GM23338 (cell line): ENCODE data around the gene SPG7. TPM values are rescaled to one million over a fixed set of nuclear protein-coding genes. Genes with fewer than 3 reads are reported as not detected.

Experiments
- ATAC-seq: fragments of 200-7000 bp; cut with Tn5 transposase; 3 replicates; pipeline ENCODE4 v1.9.1; 2020
- DNase-seq: peaks from one replicate; pipeline ENCODE4 v3.0.0-alpha.2; 2015; ENCODE audit warnings: low spot score
- H2AFZ ChIP-seq: fragments of 200-600 bp; sonication (generic); 2 replicates; pipeline ENCODE4 v1.8.0; 2016; ENCODE audit warnings: antibody characterized with exemption, mild to moderate bottlenecking, moderate library complexity
- H3F3A ChIP-seq: fragments of 200-600 bp; sonication (generic); replicated peaks from 2 replicates; pipeline ENCODE4 v1.8.0; 2017; ENCODE audit warnings: antibody characterized with exemption, mixed run types, low read depth
- H3K27ac ChIP-seq: fragments of 200-600 bp; sonication (generic); 2 replicates; pipeline ENCODE4 v1.6.1; 2016; ENCODE audit warnings: low read depth
- H3K27me3 ChIP-seq: fragments of 200-600 bp; sonication (generic); 2 replicates; pipeline ENCODE4 v1.8.0; 2016; ENCODE audit warnings: mild to moderate bottlenecking, mixed run types, moderate library complexity; ENCODE audit not compliant: insufficient read depth
- H3K36me3 ChIP-seq: fragments of 200-600 bp; sonication (generic); 2 replicates; pipeline ENCODE4 v1.8.0; 2016; ENCODE audit warnings: mild to moderate bottlenecking; ENCODE audit not compliant: insufficient read depth
- H3K4me1 ChIP-seq: fragments of 200-600 bp; sonication (generic); 2 replicates; pipeline ENCODE4 v1.8.0; 2016; ENCODE audit warnings: mild to moderate bottlenecking, moderate library complexity; ENCODE audit not compliant: insufficient read depth
- H3K4me2 ChIP-seq: fragments of 200-600 bp; sonication (generic); 2 replicates; pipeline ENCODE4 v1.7.1; 2017; ENCODE audit warnings: mixed run types
- H3K4me3 ChIP-seq: fragments of 200-600 bp; sonication (generic); 2 replicates; pipeline ENCODE4 v1.6.1; 2016; ENCODE audit warnings: mixed run types
- H3K79me2 ChIP-seq: fragments of 200-600 bp; sonication (generic); replicated peaks from 2 replicates; pipeline ENCODE4 v1.8.0; 2017; ENCODE audit warnings: mild to moderate bottlenecking; ENCODE audit not compliant: insufficient read depth
- H3K9me2 ChIP-seq: fragments of 200-600 bp; sonication (generic); 2 replicates; pipeline ENCODE4 v1.8.0; 2017; ENCODE audit not compliant: insufficient read depth
- H4K20me1 ChIP-seq: fragments of 200-600 bp; sonication (generic); replicated peaks from 2 replicates; pipeline ENCODE4 v1.8.0; 2017; ENCODE audit warnings: mild to moderate bottlenecking; ENCODE audit not compliant: insufficient read depth
- H3K27ac Mint-ChIP-seq: 2 replicates; pipeline ENCODE4 v1.8.0; 2020; ENCODE audit warnings: inconsistent platforms, mild to moderate bottlenecking, moderate library complexity, mixed read lengths
- H3K27me3 Mint-ChIP-seq: 3 replicates; pipeline ENCODE4 v1.8.0; 2022; ENCODE audit warnings: low read depth, mild to moderate bottlenecking, moderate library complexity, mixed read lengths, inconsistent platforms; ENCODE audit not compliant: insufficient read depth, poor library complexity
- H3K36me3 Mint-ChIP-seq: 3 replicates; pipeline ENCODE4 v1.8.0; 2021; ENCODE audit warnings: low read depth, mild to moderate bottlenecking, inconsistent platforms, moderate library complexity, mixed read lengths
- H3K4me1 Mint-ChIP-seq: 3 replicates; pipeline ENCODE4 v1.8.0; 2020; ENCODE audit warnings: mild to moderate bottlenecking, inconsistent platforms, mixed read lengths
- H3K4me3 Mint-ChIP-seq: 3 replicates; pipeline ENCODE4 v1.8.0; 2021; ENCODE audit warnings: moderate library complexity, mild to moderate bottlenecking, inconsistent platforms, mixed read lengths
- H3K9me3 Mint-ChIP-seq: 3 replicates; pipeline ENCODE4 v1.8.0; 2020; ENCODE audit warnings: moderate library complexity, mild to moderate bottlenecking, inconsistent platforms, mixed read lengths
- CREB1 ChIP-seq: fragments of 250-450 bp; sonication (Bioruptor Pico); IDR thresholded peaks from 2 replicates; pipeline ENCODE4 v1.5.0; 2020; ENCODE audit warnings: low read depth, mild to moderate bottlenecking, moderate library complexity
- CTCF ChIP-seq, 2 experiments: fragments of 200-600 bp in 1 of 2; sonication (generic) in 1 of 2; conservative IDR thresholded peaks; 2 replicates each; pipeline versions ENCODE4 v1.5.1 to v1.6.1; 2016 to 2017; ENCODE audit warnings: antibody characterized with exemption in 2 of 2, low read depth in 2 of 2, mild to moderate bottlenecking in 2 of 2, moderate library complexity in 1 of 2
- ETS1 ChIP-seq: IDR thresholded peaks from 2 replicates; pipeline ENCODE4 v1.6.1; 2016; ENCODE audit warnings: antibody characterized with exemption
- EZH2phosphoT487 ChIP-seq: fragments of 200-600 bp; sonication (generic); IDR thresholded peaks from one replicate; pipeline ENCODE4 v1.8.1; 2018; ENCODE audit warnings: antibody characterized with exemption; ENCODE audit not compliant: unreplicated experiment
- JUNB ChIP-seq: IDR thresholded peaks from one replicate; pipeline ENCODE4 v1.6.1; 2016; ENCODE audit warnings: antibody characterized with exemption; ENCODE audit not compliant: unreplicated experiment
- NANOG ChIP-seq: IDR thresholded peaks from 2 replicates; pipeline ENCODE4 v1.6.1; 2016; ENCODE audit warnings: antibody characterized with exemption, borderline replicate concordance
- POLR2AphosphoS5 ChIP-seq: IDR thresholded peaks from 2 replicates; pipeline ENCODE4 v1.6.1; 2016; ENCODE audit warnings: antibody characterized with exemption, low read depth
- REST ChIP-seq: IDR thresholded peaks from one replicate; pipeline ENCODE4 v1.6.1; 2018; ENCODE audit warnings: antibody characterized with exemption; ENCODE audit not compliant: unreplicated experiment
- STAT1 ChIP-seq: IDR thresholded peaks from one replicate; pipeline ENCODE4 v1.6.1; 2016; ENCODE audit warnings: antibody characterized with exemption; ENCODE audit not compliant: unreplicated experiment
- ZNF114 ChIP-seq: fragments of 250-450 bp; sonication (Bioruptor Pico); IDR thresholded peaks from 2 replicates; pipeline ENCODE4 v1.5.0; 2020; ENCODE audit warnings: mild to moderate bottlenecking, moderate library complexity
- ZNF331 ChIP-seq: fragments of 250-450 bp; sonication (Bioruptor Pico); IDR thresholded peaks from 2 replicates; pipeline ENCODE4 v1.5.0; 2020; ENCODE audit warnings: low read depth, mild to moderate bottlenecking, moderate library complexity
- polyA plus RNA-seq: library from polyadenylated mRNA; unstranded; fragments of >200 nt; fragmentation: Nextera tagmentation; extraction: Ambion mirVana; gene quantifications from 2 replicates; pipeline ENCODE4 v1.2.1, GENCODE V29; 2016
- total RNA-seq: library from RNA; depleted of rRNA; stranded (reverse); fragments of >200 nt; shearing (Covaris generic); gene quantifications from 2 replicates; pipeline ENCODE4 v1.2.3, GENCODE V29; 2014

The SPG7 gene
- total and polyA plus RNA-seq, 2 experiments from 2014 or later = 77.1 to 267 TPM

- TF ChIP-seq REST (no peak), POLR2AphosphoS5 (no peak), CTCF (conservative IDR thresholded peaks at IDR 0.05; ENCODE audit: low read depth in 2 of 2) (no peak), STAT1 (no peak), NANOG (no peak), JUNB (no peak), ZNF331 (CRISPR knock-in tag) (no peak), CREB1 (CRISPR knock-in tag) (no peak), ZNF114 (no peak), ETS1 (no peak), EZH2phosphoT487 (no peak)
These were observed 2.1 kb upstream of the SPG7 start (continued) for GRCh38 chr16:89506113-89506504.

- Mint-ChIP-seq H3K9me3 (no peaks in the 10 kb centered on the region), H3K4me1 (peaks cover 4% of the 10 kb centered on the region; the same call in 2 of the 3 replicates), H3K27ac (no peak overlapping the region), H3K36me3 (peaks cover 11% of the 10 kb centered on the region), H3K27me3 (peaks cover 11% of the 10 kb centered on the region), H3K4me3 (peak overlapping the region; percentile 70)
- Histone ChIP-seq H3K9me2 (no peaks in the 10 kb centered on the region), H3K79me2 (peaks cover 25% of the 10 kb centered on the region), H3F3A (peaks cover 12% of the 10 kb centered on the region; the same call in 1 of the 2 replicates), H3K27ac (no peak overlapping the region), H3K27me3 (peaks cover 7% of the 10 kb centered on the region; the same call in 1 of the 2 replicates), H3K4me2 (peak overlapping the region; percentile 96), H4K20me1 (peaks cover 14% of the 10 kb centered on the region; the same call in 1 of the 2 replicates), H3K4me3 (peak overlapping the region; percentile 74), H3K4me1 (peaks cover 12% of the 10 kb centered on the region), H2AFZ (no peak overlapping the region), H3K36me3 (peaks cover 12% of the 10 kb centered on the region)
- TF ChIP-seq CTCF (conservative IDR thresholded peaks at IDR 0.05; ENCODE audit: low read depth in 2 of 2) = no peak
- no peak for TF ChIP-seq CREB1 (CRISPR knock-in tag)
- TF ChIP-seq STAT1 = no peak
- no peak for ATAC-seq
- DNase-seq = no peak
These were observed 1.4 kb upstream of the SPG7 start for GRCh38 chr16:89506791-89507191.
